Measurements from ENCODE around the gene HLA-A.

HLA-A gene

GRCh38 chr6:29990931-29991330 is 48.6 kb downstream of the HLA-A start:
- no peak for DNase-seq (ENCODE audit: low spot score)

DNA sequence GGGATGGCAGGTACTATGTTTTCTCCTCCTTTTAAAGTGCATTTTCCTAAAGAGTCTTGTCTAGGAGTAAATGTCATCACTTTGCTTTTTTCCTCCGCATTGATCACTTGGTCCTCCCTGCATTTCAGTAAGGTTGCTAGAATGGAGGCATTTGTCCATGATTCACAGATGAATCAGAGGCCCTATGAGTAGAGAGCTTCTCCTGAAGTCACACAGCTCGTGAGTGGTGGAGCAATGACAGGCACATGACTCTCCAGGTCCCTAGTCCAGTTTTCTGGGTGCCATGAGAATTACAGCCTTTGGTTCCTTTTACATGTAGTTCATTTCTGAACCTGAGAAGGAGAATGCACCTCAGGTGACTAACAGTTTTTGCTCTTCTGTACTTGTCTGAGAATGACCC is 50.5 kb downstream of the HLA-A start:
- DNase-seq (ENCODE audit: low spot score) = no peak

- DNase-seq (ENCODE audit: low spot score) = no peak
Observed at GRCh38 chr6:29994826-29995225, 52.5 kb downstream of the HLA-A start.

- no peak for DNase-seq (ENCODE audit: low spot score)
Observed at GRCh38 chr6:29995340-29995777, 53.0 kb downstream of the HLA-A start.
